ENCODE measurements around the gene ELF5. TPM values are rescaled to one million over a fixed set of nuclear protein-coding genes. Genes with fewer than 3 reads are reported as not detected.

The ELF5 gene
- total and polyA plus RNA-seq, 2 of the 13 experiments (the other 11 are each of a cell fraction or from before 2014, with no cell fraction given) = 0.51 to 2.6 TPM

DNA sequence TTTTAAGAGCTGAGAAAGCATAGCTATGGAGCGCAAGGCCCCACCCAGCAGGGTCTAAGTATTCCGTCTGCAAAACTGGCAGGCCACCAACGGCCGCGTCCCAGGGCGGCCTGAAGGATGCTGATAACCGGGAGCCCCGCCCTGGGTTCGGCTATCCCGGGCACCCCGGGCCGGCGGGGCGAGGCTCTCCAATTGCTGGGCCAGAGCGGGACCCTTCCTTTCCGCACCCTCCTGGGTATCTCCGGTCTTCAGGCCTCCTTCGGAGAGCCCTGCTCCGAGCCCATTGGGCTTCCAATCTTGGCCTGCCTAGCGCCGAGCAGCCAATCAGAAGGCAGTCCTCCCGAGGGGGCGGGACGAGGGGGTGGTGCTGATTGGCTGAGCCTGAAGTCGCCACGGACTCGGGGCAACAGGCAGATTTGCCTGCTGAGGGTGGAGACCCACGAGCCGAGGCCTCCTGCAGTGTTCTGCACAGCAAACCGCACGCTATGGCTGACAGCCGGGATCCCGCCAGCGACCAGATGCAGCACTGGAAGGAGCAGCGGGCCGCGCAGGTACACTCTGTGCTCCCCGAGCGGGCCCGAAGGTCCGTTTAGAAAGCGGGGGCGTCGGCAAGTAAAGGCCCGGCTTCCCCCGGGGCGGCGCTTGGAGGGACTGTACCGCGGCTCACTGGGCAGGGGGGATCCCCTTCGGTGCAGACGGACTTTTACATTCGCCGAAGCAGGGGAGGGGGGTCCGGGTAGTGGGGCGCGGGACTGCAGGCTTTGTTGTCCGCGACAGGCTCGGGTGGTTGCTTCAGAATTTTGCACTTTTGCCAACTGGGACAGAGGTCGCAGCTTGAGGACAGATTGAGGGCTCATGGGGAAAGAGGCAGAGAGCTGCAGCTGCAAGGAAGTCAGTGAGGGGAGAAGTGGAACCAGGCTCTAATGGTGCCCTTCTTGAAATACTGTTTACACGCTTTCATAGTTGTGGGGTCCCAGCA is 74.8 kb downstream of the ELF5 start, which contains the start of gene CAT (continued):
- TF ChIP-seq, protein P1, sequence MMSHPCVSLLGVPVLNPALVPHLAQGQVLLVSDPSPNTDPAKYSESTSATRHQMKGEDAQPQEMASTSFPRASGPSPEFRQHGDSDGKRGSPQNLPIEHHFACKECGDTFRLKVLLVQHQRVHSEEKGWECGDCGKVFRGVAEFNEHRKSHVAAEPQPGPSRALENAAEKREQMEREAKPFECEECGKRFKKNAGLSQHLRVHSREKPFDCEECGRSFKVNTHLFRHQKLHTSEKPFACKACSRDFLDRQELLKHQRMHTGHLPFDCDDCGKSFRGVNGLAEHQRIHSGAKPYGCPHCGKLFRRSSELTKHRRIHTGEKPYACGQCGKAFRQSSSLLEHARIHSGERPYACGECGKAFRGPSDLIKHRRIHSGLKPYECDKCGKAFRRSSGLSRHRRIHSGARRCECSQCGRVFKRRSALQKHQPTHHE (CRISPR knock-in tag; IDR thresholded peaks at IDR 0.05; ENCODE audit: borderline replicate concordance) = peak; percentile 62; the same call in 1 of the 2 replicates
- TF ChIP-seq ZNF292 (CRISPR knock-in tag; IDR thresholded peaks at IDR 0.05; ENCODE audit: borderline replicate concordance, low read depth) (peak; percentile 94), ZIK1 (CRISPR knock-in tag; IDR thresholded peaks at IDR 0.05; ENCODE audit: borderline replicate concordance, low read depth) (peak; percentile 60; the same call in 1 of the 2 replicates), ZNF460 (CRISPR knock-in tag; IDR thresholded peaks at IDR 0.05; ENCODE audit: borderline replicate concordance) (no peak; the same call in 1 of the 2 replicates), ZNF530 (CRISPR knock-in tag; IDR thresholded peaks at IDR 0.05; ENCODE audit: low read depth) (no peak), TARDBP (CRISPR knock-in tag; IDR thresholded peaks at IDR 0.05) (peak; percentile 66; the same call in 1 of the 2 replicates), WIZ (CRISPR knock-in tag; IDR thresholded peaks at IDR 0.05) (no peak), SP1 (IDR thresholded peaks at IDR 0.05) (no peak), SP1 (CRISPR knock-in tag; IDR thresholded peaks at IDR 0.05) (peak; percentile 83), ZNF883 (CRISPR knock-in tag; IDR thresholded peaks at IDR 0.05; ENCODE audit: not compliant biosample characterization) (peak; percentile 92), ZBTB42 (CRISPR knock-in tag; IDR thresholded peaks at IDR 0.05) (0 out of 2 replicates have a peak, but pooled peaks have one; percentile 3), NFKB2 (CRISPR knock-in tag; IDR thresholded peaks at IDR 0.05; ENCODE audit: borderline replicate concordance) (peak; percentile 74; the same call in 1 of the 2 replicates), ZNF713 (CRISPR knock-in tag; IDR thresholded peaks at IDR 0.05) (no peak)
- TF ChIP-seq, protein P2, sequence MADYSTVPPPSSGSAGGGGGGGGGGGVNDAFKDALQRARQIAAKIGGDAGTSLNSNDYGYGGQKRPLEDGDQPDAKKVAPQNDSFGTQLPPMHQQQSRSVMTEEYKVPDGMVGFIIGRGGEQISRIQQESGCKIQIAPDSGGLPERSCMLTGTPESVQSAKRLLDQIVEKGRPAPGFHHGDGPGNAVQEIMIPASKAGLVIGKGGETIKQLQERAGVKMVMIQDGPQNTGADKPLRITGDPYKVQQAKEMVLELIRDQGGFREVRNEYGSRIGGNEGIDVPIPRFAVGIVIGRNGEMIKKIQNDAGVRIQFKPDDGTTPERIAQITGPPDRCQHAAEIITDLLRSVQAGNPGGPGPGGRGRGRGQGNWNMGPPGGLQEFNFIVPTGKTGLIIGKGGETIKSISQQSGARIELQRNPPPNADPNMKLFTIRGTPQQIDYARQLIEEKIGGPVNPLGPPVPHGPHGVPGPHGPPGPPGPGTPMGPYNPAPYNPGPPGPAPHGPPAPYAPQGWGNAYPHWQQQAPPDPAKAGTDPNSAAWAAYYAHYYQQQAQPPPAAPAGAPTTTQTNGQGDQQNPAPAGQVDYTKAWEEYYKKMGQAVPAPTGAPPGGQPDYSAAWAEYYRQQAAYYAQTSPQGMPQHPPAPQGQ (CRISPR knock-in tag; IDR thresholded peaks at IDR 0.05; ENCODE audit: borderline replicate concordance) = no peak
- TF ChIP-seq, protein P3, sequence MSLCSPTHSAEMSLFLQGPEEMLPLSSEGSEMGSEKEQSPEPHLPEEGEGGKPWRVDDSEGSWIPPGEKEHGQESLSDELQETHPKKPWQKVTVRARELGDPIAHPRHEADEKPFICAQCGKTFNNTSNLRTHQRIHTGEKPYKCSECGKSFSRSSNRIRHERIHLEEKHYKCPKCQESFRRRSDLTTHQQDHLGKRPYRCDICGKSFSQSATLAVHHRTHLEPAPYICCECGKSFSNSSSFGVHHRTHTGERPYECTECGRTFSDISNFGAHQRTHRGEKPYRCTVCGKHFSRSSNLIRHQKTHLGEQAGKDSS (CRISPR knock-in tag; IDR thresholded peaks at IDR 0.05; ENCODE audit: borderline replicate concordance, low read depth) = peak; percentile 70; the same call in 1 of the 2 replicates
- TF ChIP-seq, protein P4, sequence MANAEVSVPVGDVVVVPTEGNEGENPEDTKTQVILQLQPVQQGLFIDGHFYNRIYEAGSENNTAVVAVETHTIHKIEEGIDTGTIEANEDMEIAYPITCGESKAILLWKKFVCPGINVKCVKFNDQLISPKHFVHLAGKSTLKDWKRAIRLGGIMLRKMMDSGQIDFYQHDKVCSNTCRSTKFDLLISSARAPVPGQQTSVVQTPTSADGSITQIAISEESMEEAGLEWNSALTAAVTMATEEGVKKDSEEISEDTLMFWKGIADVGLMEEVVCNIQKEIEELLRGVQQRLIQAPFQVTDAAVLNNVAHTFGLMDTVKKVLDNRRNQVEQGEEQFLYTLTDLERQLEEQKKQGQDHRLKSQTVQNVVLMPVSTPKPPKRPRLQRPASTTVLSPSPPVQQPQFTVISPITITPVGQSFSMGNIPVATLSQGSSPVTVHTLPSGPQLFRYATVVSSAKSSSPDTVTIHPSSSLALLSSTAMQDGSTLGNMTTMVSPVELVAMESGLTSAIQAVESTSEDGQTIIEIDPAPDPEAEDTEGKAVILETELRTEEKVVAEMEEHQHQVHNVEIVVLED (CRISPR knock-in tag; IDR thresholded peaks at IDR 0.05; ENCODE audit: borderline replicate concordance) = peak; percentile 48; the same call in 1 of the 2 replicates

All from HepG2 (cell line).